ENCODE results near the gene HIP1R.

HIP1R gene

GRCh38 chr12:122908915-122909314 lies 73.7 kb downstream of the HIP1R start:
- DNase-seq (ENCODE audit: low read depth): no peak
- no peak overlapping the region for H3K4me3 ChIP-seq (ENCODE audit: low read depth, low read length)

- no peak overlapping the region for H3K4me3 ChIP-seq (ENCODE audit: low read depth, low read length)
- no peak for DNase-seq (ENCODE audit: low read depth)
Observed at GRCh38 chr12:122909442-122910288, 74.4 kb downstream of the HIP1R start.

All from skeletal muscle cell (primary cell).